HepG2 (cell line): ENCODE results near the gene CBY1. TPM values are rescaled to one million over a fixed set of nuclear protein-coding genes. Genes with fewer than 3 reads are reported as not detected.

Experiments
- BCL6 ChIP-seq: IDR thresholded peaks from 2 replicates; pipeline ENCODE4 v1.6.1; 2016; ENCODE audit warnings: missing genetic modification reagents, missing compliant biosample characterization
- GLI4 ChIP-seq: sonication (generic); formaldehyde crosslinking; IDR thresholded peaks from 2 replicates; pipeline ENCODE4 v1.5.1; 2020; ENCODE audit warnings: missing genetic modification reagents, mild to moderate bottlenecking, moderate library complexity, borderline replicate concordance
- HOXD1 ChIP-seq: sonication (generic); formaldehyde crosslinking; IDR thresholded peaks from 2 replicates; pipeline ENCODE4 v1.5.0; 2020; ENCODE audit warnings: missing genetic modification reagents
- NR0B2 ChIP-seq: sonication (generic); formaldehyde crosslinking; IDR thresholded peaks from 2 replicates; pipeline ENCODE4 v1.4.0; 2020; ENCODE audit warnings: mild to moderate bottlenecking, missing genetic modification reagents
- SNAI1 ChIP-seq: sonication (generic); formaldehyde crosslinking; IDR thresholded peaks from 2 replicates; pipeline ENCODE4 v1.5.0; 2020; ENCODE audit warnings: mild to moderate bottlenecking, missing genetic modification reagents, borderline replicate concordance
- STAT6 ChIP-seq: sonication (generic); formaldehyde crosslinking; IDR thresholded peaks from 2 replicates; pipeline ENCODE4 v1.4.0; 2020; ENCODE audit warnings: missing genetic modification reagents, mild to moderate bottlenecking, borderline replicate concordance
- THAP11 ChIP-seq: IDR thresholded peaks from 2 replicates; pipeline ENCODE4 v1.6.1; 2016; ENCODE audit warnings: missing biosample characterization, missing genetic modification reagents
- ZNF644 ChIP-seq: IDR thresholded peaks from 2 replicates; pipeline ENCODE4 v1.6.1; 2016; ENCODE audit warnings: low read depth
- polyA plus RNA-seq, 8 experiments: library from polyadenylated mRNA; depleted of rRNA in 3 of 8; stranded (reverse) in 7 of 8; unstranded in 1 of 8; fragments of >200 nt; fragmentation: Illumina TruSeq in 4 of 8; extraction: Trizol in 4 of 8; gene quantifications; 2 replicates each; pipeline versions ENCODE4 v1.2.1 to v1.2.3, GENCODE V29; 2011 to 2016; ENCODE audit warnings: low read depth in 4 of 8, missing spikeins in 1 of 8, mixed read lengths in 1 of 8; ENCODE audit not compliant: insufficient read depth in 1 of 8
- total RNA-seq, 5 experiments: library from RNA; depleted of rRNA; stranded (reverse); fragments of >200 nt; fragmentation: Illumina TruSeq; extraction: Trizol; gene quantifications; 2 replicates each; pipeline ENCODE4 v1.2.3, GENCODE V29; 2016; ENCODE audit warnings: low read depth in 1 of 5
- TF ChIP-seq, protein P1 (sequence below): sonication (generic); formaldehyde crosslinking; IDR thresholded peaks from 2 replicates; pipeline ENCODE4 v1.5.0; 2020; ENCODE audit warnings: mild to moderate bottlenecking, missing genetic modification reagents, borderline replicate concordance
- TF ChIP-seq, protein P2 (sequence below): sonication (generic); formaldehyde crosslinking; IDR thresholded peaks from 2 replicates; pipeline ENCODE4 v1.9.0; 2021; ENCODE audit warnings: mild to moderate bottlenecking, missing genetic modification reagents
- TF ChIP-seq, protein P3 (sequence below): sonication (generic); formaldehyde crosslinking; IDR thresholded peaks from 2 replicates; pipeline ENCODE4 v1.5.1; 2020; ENCODE audit warnings: missing genetic modification reagents, mild to moderate bottlenecking, borderline replicate concordance

CBY1 gene
- total and polyA plus RNA-seq, 2 of the 13 experiments (the other 11 are each of a cell fraction or from before 2014, with no cell fraction given) = 19.7 to 20.3 TPM

- peak; percentile 64 for TF ChIP-seq BCL6 (CRISPR knock-in tag)
- no peak for TF ChIP-seq ZNF644
- no peak for TF ChIP-seq HOXD1 (CRISPR knock-in tag)
- TF ChIP-seq NR0B2 (CRISPR knock-in tag) = no peak
- TF ChIP-seq, protein P1, sequence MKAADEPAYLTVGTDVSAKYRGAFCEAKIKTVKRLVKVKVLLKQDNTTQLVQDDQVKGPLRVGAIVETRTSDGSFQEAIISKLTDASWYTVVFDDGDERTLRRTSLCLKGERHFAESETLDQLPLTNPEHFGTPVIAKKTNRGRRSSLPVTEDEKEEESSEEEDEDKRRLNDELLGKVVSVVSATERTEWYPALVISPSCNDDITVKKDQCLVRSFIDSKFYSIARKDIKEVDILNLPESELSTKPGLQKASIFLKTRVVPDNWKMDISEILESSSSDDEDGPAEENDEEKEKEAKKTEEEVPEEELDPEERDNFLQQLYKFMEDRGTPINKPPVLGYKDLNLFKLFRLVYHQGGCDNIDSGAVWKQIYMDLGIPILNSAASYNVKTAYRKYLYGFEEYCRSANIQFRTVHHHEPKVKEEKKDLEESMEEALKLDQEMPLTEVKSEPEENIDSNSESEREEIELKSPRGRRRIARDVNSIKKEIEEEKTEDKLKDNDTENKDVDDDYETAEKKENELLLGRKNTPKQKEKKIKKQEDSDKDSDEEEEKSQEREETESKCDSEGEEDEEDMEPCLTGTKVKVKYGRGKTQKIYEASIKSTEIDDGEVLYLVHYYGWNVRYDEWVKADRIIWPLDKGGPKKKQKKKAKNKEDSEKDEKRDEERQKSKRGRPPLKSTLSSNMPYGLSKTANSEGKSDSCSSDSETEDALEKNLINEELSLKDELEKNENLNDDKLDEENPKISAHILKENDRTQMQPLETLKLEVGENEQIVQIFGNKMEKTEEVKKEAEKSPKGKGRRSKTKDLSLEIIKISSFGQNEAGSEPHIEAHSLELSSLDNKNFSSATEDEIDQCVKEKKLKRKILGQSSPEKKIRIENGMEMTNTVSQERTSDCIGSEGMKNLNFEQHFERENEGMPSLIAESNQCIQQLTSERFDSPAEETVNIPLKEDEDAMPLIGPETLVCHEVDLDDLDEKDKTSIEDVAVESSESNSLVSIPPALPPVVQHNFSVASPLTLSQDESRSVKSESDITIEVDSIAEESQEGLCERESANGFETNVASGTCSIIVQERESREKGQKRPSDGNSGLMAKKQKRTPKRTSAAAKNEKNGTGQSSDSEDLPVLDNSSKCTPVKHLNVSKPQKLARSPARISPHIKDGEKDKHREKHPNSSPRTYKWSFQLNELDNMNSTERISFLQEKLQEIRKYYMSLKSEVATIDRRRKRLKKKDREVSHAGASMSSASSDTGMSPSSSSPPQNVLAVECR (CRISPR knock-in tag) = peak; percentile 59; the same call in 1 of the 2 replicates
- peak; percentile 64 for TF ChIP-seq THAP11
- TF ChIP-seq GLI4 = no peak
- TF ChIP-seq, protein P2, sequence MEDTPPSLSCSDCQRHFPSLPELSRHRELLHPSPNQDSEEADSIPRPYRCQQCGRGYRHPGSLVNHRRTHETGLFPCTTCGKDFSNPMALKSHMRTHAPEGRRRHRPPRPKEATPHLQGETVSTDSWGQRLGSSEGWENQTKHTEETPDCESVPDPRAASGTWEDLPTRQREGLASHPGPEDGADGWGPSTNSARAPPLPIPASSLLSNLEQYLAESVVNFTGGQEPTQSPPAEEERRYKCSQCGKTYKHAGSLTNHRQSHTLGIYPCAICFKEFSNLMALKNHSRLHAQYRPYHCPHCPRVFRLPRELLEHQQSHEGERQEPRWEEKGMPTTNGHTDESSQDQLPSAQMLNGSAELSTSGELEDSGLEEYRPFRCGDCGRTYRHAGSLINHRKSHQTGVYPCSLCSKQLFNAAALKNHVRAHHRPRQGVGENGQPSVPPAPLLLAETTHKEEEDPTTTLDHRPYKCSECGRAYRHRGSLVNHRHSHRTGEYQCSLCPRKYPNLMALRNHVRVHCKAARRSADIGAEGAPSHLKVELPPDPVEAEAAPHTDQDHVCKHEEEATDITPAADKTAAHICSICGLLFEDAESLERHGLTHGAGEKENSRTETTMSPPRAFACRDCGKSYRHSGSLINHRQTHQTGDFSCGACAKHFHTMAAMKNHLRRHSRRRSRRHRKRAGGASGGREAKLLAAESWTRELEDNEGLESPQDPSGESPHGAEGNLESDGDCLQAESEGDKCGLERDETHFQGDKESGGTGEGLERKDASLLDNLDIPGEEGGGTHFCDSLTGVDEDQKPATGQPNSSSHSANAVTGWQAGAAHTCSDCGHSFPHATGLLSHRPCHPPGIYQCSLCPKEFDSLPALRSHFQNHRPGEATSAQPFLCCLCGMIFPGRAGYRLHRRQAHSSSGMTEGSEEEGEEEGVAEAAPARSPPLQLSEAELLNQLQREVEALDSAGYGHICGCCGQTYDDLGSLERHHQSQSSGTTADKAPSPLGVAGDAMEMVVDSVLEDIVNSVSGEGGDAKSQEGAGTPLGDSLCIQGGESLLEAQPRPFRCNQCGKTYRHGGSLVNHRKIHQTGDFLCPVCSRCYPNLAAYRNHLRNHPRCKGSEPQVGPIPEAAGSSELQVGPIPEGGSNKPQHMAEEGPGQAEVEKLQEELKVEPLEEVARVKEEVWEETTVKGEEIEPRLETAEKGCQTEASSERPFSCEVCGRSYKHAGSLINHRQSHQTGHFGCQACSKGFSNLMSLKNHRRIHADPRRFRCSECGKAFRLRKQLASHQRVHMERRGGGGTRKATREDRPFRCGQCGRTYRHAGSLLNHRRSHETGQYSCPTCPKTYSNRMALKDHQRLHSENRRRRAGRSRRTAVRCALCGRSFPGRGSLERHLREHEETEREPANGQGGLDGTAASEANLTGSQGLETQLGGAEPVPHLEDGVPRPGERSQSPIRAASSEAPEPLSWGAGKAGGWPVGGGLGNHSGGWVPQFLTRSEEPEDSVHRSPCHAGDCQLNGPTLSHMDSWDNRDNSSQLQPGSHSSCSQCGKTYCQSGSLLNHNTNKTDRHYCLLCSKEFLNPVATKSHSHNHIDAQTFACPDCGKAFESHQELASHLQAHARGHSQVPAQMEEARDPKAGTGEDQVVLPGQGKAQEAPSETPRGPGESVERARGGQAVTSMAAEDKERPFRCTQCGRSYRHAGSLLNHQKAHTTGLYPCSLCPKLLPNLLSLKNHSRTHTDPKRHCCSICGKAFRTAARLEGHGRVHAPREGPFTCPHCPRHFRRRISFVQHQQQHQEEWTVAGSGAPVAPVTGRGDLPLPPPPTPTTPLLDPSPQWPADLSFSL (CRISPR knock-in tag) = no peak
- TF ChIP-seq STAT6 (CRISPR knock-in tag) = no peak
- no peak for TF ChIP-seq SNAI1 (CRISPR knock-in tag)
- TF ChIP-seq, protein P3, sequence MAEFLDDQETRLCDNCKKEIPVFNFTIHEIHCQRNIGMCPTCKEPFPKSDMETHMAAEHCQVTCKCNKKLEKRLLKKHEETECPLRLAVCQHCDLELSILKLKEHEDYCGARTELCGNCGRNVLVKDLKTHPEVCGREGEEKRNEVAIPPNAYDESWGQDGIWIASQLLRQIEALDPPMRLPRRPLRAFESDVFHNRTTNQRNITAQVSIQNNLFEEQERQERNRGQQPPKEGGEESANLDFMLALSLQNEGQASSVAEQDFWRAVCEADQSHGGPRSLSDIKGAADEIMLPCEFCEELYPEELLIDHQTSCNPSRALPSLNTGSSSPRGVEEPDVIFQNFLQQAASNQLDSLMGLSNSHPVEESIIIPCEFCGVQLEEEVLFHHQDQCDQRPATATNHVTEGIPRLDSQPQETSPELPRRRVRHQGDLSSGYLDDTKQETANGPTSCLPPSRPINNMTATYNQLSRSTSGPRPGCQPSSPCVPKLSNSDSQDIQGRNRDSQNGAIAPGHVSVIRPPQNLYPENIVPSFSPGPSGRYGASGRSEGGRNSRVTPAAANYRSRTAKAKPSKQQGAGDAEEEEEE (CRISPR knock-in tag) = no peak
These were observed 50.9 kb downstream of the CBY1 start (continued) for GRCh38 chr22:38707346-38707745.
